ENCODE results near the gene WBP2NL.

DNA sequence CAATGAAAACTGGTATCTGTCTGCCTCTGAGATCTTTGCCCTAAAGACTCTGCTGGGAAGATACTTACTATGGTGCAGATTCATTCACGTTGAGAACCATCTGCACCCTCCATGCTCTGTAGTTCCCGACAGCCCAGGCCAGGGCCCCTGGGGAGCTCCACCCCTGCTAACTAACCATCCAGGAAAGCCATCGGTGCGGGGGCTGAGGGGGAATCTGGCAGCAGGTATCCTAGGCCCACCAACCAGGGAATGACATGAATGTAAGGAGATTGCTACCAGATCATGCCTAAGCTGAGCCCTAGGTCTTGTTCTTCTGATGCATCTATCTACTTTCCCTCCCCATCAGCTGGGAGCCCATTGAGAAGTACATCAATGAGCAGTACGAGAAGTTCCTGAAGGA, 11.3 kb upstream of the WBP2NL start:
- TF ChIP-seq, protein P1, sequence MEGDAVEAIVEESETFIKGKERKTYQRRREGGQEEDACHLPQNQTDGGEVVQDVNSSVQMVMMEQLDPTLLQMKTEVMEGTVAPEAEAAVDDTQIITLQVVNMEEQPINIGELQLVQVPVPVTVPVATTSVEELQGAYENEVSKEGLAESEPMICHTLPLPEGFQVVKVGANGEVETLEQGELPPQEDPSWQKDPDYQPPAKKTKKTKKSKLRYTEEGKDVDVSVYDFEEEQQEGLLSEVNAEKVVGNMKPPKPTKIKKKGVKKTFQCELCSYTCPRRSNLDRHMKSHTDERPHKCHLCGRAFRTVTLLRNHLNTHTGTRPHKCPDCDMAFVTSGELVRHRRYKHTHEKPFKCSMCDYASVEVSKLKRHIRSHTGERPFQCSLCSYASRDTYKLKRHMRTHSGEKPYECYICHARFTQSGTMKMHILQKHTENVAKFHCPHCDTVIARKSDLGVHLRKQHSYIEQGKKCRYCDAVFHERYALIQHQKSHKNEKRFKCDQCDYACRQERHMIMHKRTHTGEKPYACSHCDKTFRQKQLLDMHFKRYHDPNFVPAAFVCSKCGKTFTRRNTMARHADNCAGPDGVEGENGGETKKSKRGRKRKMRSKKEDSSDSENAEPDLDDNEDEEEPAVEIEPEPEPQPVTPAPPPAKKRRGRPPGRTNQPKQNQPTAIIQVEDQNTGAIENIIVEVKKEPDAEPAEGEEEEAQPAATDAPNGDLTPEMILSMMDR (IDR thresholded peaks at IDR 0.05) = no peak
- TF ChIP-seq POLR2A (IDR thresholded peaks at IDR 0.05; ENCODE audit: low read depth) = no peak
- TF ChIP-seq POLR2AphosphoS5 (IDR thresholded peaks at IDR 0.05) = no peak
- no peak for TF ChIP-seq EP300 (IDR thresholded peaks at IDR 0.05)
